Right lung (tissue), 5 donors: ENCODE data around the gene SUMF1. TPM values are rescaled to one million over a fixed set of nuclear protein-coding genes. Genes with fewer than 3 reads are reported as not detected.
"Not testable (repeated sequence)": the region's sequence is repeated elsewhere in the genome, so short reads cannot be mapped to it uniquely, and the experiment has no call there.

Experiments
- DNase-seq, 2 donors: peaks; one replicate each; pipeline ENCODE4 v3.0.0-alpha.2; 2013
- polyA plus RNA-seq, 5 donors: library from polyadenylated mRNA; unstranded; fragments of 120-200 nt; gene quantifications; one replicate each; pipeline versions ENCODE4 v1.2.1 to v1.2.3, GENCODE V29; 2013; ENCODE audit warnings: inconsistent platforms in 1 of 5, low replicate concordance in 1 of 5; ENCODE audit not compliant: insufficient read length in 5 of 5, insufficient read depth in 1 of 5

The SUMF1 gene
- polyA plus RNA-seq, 5 donors, result 27.4 to 40.9 (median 37.4) TPM

DNA sequence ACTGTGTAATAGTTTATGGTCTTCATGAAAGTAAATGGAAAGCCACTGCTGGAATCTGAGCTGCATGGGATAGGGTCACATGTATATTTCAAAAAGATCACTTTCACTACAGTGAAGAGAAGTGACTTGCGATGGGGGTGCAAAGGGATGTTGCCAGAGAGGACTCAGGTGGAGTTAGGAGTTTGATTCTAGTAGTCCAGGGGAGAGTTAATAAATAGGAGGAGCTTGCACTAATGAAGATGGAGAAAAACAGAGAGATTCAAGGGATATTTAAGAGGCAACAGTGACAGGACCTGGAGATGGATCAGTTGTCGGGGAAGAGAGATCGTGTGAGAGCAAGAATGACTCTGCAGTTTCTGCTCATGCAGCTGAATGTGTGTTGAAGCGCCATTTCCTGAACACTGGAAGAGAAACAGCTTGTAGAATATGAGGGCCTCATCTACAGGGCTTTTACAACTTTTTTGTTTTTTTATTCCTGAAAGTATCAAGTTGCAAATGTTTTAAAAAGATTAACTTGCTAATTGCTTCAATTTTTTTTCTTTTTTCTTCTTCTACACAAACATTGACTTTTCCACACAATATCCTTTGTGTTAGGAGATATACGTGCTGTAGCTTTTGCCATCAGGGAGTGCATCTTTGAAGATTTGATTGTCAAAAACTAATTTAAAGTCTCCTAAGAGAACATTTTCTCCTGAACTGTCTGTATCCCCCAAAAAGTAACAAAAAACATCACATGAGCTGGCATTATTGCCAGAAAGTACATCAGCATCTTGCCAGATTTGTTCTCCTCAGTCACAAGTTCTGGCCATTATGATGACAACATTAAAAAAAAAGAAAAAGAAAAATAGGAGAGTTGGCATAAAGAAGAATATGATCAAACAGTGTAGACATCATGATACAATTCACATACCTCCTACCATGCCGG is 126.4 kb downstream of the SUMF1 start:
- no peak for DNase-seq

DNA sequence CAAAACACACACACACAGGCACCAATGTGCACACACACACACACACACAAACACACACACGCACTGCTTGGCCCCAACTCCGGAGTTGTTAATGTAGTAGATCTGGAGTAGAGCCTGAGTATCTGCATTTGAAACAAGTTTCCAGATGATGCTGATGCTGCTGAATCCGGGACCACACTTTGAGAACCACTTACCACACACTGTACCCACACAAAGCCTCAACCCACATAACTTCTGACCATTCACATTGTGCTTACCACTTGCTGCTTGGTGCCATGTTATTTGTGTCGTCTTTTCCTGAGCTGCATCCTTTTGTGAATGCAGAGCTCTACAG is 127.0 kb downstream of the SUMF1 start:
- DNase-seq, result no peak

DNA sequence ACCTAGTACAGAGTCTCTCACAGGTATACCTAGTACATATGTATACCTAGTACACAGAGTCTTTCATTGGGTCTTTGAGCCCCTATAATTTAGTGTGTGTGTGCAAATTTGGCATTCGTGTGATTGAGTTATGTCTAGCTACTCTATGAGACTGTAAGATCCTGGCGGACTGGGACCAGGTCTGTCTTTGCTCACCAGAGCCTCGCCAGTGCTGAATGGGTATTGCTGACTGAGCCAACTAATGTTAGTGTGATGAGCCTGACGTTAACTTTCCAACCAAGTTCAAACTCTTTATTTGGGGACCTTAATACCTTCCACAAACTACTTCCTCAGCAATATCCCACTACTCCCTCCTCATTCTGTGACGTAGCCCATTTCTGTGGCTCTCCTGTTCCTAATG is 128.3 kb downstream of the SUMF1 start:
- DNase-seq, result no peak

DNA sequence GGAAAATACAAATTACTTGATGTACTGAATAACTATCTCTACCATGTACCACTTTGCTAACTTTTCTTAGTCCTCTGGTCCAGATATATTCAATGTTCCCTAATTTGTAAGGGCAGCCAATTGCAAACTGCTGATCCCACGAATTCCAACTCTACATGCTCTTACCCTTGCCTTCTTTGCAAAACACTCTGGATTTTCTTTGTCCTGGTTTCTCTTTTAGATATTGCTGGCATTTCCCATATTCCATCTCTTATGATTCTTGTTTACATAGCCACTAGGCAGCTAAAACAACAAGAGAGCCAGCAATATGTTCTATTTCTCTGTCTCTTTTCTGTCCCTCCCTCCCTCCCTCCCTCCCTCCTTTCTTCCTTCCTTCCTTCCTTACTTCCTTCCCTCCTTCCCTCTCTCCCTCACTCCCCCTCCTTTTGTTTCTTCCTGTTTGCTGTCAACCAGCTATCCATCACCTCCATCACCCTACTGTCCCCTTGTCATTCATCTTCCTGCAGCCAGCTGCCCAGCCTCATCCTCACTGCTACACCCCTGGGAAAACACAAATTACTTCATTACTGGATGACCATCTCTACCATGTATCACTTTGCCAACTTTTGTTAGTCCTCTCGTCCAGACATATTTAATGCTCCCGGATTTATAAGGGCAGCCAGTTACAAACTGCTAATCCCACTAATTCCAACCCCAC is 130.1 kb downstream of the SUMF1 start:
- DNase-seq, result no peak

DNA sequence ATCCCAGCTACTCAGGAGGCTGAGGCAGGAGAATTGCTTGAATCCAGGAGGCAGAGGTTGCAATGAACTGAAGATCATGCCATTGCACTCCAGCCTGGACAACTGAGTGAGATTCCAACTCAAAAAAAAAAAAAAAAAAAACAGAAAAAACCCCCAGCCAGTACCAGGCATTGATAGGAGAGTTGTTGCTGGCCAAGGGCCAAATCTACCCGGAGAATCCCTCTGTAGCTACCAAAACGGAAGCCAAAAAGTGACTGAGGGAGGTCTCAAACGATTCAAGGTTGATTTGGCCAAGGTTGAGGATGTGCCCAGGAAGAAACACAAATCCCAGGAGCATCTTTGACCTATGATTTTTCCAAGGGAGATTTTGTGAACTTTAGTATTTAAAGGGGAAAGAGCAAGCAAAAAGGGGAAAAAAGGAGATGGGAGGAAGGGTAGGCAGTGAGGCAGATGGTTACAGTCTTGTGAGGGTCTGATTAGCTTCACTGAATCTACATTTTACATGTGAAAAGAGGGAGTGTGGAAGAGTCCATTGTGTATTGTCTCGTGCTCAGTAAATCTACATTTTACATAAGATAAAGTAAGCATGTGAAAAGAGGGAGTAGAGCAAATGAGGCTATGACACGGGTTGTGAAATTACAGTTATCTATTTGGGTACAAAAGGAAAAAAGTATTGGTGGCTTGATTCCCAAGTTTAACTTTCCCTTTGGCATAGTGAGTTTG is 131.1 kb downstream of the SUMF1 start:
- no peak for DNase-seq

DNA sequence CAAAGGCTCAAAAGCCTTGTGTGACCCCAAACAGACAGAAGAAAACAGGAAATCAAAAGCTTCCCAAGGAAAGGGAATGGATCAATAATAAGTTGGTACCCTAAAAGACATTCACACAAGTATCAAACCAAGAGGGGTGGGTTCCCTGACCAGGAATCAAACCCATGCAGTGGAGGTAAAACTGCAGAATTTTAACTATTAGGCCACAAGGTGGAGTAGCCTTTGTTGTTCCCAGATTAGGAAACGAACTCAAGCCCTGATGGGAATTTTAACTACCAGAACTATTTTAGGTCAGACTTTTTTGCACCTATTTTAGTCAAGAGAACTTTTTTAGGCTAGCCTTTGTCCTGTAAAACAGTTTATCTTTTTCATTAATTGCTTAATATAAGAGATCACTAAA is 132.5 kb downstream of the SUMF1 start:
- DNase-seq, result no peak

DNA sequence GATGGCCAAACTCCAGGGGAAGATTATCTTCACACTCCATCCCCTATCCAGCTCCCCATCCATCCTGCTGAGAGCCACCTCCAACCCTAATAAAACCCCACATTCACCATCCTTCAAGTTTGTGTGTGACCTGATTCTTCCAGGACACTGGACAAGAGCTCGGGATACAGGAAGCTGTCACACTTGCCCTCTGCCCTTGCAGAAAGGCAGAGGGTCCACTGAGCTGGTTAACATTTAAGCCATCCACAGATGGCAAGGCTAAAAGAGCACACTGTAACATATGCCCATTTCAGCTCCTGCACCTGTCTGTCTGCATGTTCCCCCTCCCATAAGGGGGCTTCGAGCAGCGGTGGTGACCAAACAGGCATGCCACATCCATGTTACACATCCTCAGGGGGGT is 134.1 kb downstream of the SUMF1 start:
- DNase-seq, result no peak

DNA sequence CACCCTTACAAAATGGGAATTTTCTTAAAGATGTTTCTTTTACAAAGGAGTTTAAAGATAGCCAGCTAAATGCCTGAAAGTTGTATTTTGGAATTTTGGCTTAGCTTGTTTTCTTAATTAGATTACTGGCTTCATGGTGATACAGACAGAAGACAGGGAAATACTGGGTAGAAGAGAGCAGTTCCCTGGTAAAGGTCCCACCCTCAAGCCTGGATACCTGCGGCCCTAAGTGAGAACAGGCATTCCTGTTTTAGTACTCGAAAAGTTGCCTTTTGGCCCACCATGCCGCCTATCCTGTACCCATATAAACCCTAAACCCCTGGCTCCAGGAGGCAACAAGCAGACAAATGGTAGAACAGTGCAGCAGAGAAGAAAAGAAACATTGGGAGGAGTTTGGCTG is 134.5 kb downstream of the SUMF1 start:
- DNase-seq, result no peak

DNA sequence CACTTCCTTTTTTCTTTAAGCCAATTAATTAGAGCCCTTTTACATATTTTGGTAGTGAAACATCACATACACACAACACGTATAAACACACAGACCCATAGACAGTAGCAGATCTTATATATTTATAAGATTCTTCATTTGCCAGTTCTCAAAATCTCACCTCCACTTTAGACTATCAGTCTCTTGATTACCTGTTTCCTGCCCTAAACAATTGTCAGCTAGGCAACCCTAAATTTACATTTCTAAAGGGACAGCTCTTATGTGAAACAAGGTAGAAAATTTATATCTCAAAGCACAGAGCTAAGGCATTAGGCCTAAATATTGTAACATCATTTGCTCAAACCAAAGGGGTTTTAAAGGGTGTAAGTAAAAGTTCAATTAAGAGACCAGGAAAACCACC is 135.0 kb downstream of the SUMF1 start:
- DNase-seq, result no peak

DNA sequence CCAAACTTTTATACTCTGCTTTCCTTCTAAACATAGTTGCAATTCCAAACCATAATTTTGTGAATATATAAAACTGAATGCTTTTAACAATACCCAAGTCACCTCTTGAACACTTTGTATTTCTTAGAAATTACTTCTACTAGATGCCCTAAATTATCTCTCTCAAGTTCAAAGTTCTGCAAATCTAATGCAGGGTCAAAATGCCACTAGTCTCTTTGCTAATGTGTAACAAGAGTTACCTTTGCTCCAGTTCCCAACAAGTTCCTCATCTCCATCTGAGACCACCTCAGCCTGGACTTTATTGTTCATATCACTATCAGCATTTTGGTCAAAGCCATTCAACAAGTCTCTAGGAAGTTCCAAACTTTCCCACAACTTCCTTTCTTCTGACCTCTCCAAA is 137.3 kb downstream of the SUMF1 start:
- DNase-seq, result not testable (repeated sequence)

DNA sequence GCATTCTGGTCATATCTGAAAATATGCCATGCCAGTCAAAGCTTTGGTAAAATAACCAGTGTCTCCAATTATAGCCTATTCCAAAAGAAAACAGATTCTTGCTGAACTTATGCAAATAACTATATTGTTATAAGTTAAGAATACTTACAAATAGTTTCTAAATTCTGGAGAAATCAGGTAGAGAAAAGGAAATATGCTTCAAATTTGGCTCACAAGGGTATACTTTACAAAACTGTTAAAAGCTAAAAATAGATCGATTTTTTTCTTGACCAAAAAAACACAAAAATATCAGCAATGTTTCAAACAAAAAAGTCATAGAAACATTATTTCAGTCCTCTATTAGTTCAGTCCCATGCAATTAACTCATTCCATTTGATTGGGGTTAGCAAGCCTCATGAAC is 140.2 kb downstream of the SUMF1 start:
- DNase-seq, result no peak

DNA sequence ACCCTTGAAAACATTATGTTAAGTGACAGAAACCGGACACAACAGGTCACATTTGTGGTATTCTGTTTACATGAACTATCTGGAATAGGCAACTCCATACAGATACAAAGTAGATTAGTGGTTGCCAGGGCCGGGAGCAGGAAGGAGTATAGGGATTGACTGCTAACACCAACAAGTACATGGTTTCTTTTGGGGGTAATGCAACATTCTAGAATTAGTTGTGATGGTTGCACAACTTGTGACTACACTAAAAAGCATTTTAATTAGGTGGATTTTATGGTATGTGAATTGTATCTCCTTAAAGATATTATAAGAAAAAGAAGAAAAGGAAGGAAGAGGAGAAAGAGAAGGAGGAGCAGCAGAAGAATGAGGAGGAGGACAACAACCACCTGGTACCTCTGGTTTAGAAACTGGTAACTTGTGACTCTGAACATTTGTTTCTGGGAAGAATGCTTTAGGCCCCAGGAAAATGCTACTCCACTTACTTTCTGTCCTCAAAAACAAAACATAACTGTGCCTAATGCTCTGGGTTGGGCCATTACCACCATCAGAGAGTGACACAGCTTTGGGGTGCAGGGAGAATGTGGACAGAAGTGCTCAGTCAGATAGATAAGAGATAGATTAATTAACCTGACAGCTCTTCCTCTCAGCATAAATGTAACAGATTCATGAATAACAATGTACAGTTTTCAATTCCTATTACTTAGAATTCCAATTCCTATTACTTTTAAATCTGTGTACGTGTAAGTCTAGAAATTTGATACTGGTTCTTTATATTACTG is 143.6 kb downstream of the SUMF1 start:
- DNase-seq, result no peak

DNA sequence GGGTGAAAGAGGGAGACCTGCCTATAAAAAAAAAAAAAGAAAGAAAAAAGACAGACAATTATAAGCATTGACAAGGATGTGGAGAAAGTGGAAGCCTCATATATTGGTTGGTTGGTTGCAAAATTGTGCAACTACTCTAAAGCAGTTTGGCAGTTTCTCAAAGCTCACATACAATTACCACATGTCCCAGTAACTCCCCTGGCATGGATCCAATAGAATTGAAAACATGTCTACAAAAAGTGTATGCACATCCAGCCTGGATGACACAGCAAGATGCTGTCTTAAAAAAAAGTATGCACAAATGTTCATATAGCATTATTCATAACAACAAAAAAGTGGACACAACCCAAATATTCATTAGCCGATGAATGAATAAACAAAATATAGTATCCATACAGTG is 144.4 kb downstream of the SUMF1 start:
- DNase-seq, result peak; percentile 57 to 71

DNA sequence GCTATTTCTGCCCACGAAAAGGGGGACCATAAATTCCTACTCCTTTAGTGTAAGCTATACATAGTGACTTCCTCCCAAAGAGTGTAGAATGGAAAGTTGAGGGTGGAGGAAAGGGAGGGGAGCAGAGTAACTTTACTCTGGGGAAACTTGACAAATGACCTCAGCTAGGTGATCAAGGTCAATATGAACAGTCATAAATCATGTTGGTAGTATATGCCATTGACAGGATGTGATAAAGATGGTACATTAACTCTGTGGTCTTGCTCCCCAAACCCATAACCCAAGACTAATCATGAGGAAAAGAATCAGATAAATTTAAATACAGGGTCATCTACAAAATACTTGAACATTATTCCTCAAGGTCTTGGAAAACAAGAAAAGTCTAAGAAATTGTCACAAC is 145.3 kb downstream of the SUMF1 start:
- no peak for DNase-seq

DNA sequence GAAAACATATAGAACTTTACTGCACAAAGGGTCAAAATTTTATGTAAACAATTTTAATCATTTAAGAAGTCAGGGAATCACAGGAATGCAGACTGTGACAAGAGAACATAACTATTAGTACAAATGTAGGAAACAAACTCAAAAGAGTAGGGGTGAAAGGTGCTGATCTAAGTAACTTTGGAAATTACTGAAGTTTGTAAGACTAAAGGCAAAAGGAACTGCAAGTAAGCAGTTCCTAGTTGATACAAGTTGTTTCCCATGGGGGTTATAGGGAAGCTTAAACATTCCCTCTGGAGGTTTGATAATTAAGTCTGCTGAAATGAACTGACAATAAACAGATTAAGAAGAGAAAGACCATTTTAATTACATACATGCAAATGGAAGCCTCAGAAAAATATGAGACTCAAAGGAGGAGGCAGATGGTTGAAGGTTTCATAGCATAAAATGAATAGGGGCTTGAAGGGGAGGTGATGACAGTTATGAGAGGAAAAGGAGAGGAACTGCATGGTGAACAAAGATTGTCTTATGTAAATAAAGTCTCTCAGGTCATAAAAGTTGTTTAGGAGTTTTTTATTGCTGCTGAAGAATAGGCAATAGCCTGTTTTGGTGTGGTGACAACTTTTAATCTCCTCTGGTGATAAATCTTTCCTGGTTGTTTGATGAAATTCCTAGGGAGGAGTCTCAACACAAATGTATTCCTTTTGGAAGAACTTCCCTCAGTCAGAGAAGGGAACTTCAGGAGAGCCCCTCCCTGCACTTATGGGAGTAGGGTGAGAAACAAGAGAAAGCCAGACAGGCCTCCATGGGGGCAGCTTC is 146.8 kb downstream of the SUMF1 start:
- no peak for DNase-seq

DNA sequence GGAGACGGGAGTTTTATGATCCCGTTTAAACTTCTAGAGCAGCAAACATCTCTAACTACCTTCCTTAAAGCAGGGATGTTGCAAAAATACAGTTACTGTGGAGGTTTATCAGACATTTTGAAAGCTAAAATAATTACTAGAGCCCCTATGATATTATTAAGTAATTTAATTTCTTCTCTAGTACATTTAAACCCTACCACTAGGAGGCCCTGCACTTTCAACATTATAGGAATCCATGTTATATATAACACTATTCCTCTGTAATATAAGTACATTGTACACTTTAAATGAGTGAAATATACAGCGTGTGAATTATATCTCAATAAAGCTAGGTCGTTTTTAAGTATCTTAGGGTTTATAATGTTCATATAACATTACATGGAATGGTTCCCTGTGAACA is 152.4 kb downstream of the SUMF1 start:
- no peak for DNase-seq

DNA sequence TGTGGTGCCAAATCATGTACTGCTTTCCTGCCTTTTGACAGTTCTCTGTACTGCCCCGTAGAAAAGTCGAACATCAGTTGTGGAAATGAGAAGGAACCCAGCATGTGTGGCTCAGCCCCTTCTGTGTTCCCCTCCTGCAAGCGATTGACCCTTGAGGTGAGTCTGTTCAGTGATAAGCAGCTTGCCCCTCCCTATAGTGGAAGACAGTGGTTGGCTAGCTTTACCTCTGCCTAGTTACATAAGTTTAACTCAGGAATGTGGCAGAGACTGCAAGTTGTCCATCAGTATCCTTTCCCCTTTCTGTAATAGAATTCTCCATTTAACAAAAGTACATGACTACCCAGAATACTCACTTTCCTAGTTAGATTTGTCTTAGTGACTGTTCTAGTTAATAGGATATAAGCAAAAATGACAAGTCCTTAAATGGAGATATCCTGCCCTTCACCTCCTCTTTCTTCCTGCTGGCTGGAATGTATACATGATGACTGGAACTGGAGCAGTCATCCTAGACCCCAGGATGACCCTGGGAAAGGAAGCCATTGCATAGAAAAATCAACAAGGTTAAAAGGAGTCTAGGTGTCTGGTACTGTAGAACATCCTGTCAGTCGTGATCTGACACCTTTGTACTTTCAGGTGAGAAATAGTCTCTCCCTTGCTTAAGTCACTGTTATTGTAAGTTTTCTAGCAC is 153.3 kb downstream of the SUMF1 start:
- no peak for DNase-seq

DNA sequence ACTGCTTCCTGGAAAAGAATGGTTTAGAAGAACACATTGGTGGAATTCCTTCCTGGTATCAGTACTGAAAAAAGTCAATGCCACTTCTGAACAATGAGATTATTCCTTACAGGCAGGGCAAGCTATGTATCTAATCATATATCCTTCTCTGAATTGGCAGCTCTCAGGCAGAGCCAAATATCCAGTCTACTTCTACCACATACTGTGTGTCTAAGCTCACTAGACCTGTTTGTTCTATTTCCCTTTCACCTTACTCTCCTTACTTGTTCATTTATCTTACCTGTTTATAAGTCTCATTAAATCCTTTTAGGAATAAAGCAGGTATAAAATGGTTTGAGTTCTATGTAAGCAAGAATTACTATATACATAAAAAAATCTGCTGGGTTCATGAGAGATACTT is 155.6 kb downstream of the SUMF1 start:
- DNase-seq, result no peak
